ENCODE measurements around the gene MCL1. TPM values are rescaled to one million over a fixed set of nuclear protein-coding genes. Genes with fewer than 3 reads are reported as not detected.

The MCL1 gene
- polyA plus RNA-seq, 2 of the 4 experiments (the other 2 are of a cell fraction), result 80.0 to 202 TPM

DNA sequence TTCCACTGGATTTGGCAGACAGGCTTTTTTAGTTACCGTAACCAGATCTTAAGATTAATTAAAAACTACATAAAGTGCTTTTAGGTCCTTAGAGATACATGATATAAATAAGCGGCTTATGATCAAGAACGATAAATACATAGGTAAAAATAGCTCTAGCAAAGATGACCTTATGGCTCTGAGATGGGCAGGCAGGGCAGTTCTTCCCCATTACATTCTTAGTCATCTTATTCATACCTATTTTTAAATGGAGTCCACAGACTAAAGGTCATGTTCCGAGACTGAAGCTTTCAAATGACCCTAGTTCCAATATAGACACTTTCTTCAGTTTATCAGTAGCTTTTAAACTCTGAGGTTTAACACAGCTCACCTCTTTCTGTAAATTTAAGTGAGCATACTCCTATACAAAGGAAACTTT is 4.3 kb downstream of the MCL1 start:
- TF ChIP-seq MYC (IDR thresholded peaks at IDR 0.05; ENCODE audit: borderline replicate concordance, low read length) (no peak), RARB (CRISPR knock-in tag; IDR thresholded peaks at IDR 0.05) (0 out of 2 replicates have a peak, but pooled peaks have one; percentile 2), KDM5A (IDR thresholded peaks at IDR 0.05) (no peak), JUN (IDR thresholded peaks at IDR 0.05) (peak in 1 of 2 experiments; percentile 6; a peak in 1 of 5 replicates), FOSL2 (IDR thresholded peaks at IDR 0.05) (no peak), FOSL2 (CRISPR knock-in tag; IDR thresholded peaks at IDR 0.05) (peak; percentile 8; the same call in 1 of the 2 replicates), KDM1A (IDR thresholded peaks at IDR 0.05; ENCODE audit: low read depth) (no peak), HOXB13 (CRISPR knock-in tag; IDR thresholded peaks at IDR 0.05; ENCODE audit: low read depth) (no peak), JUNB (IDR thresholded peaks at IDR 0.05) (no peak)
- Histone ChIP-seq H3K9me3 (no peaks in the 10 kb centered on the region), H3K4me2 (peak overlapping the region; percentile 74), H3K27ac (peak overlapping the region; percentile 70 to 98; a peak in 5 of 6 replicates), H3K4me3 (peak overlapping the region; percentile 91), H3K4me1 (peaks cover 63% of the 10 kb centered on the region)
- ATAC-seq (no peak), FAIRE-seq (no peak), DNase-seq (ENCODE audit: low read depth in 1 of 2, low spot score in 1 of 2) (no peak)
- 42% methylated on average over 4 of the region's 4 CpGs for WGBS (ENCODE audit: missing lambda C conversion rate)
- ChIA-PET POLR2A (interaction anchor here (6.3 kb wide), 1 partner anchor 12 kb away, joined by 201 read pairs; no protein-coding TSS in a partner anchor), CTCF (interaction anchor here (0.9 to 7.4 kb wide), 4 partner anchors 11 to 44 kb away, joined by 3 to 140 read pairs (median 5); no protein-coding TSS in a partner anchor)

DNA sequence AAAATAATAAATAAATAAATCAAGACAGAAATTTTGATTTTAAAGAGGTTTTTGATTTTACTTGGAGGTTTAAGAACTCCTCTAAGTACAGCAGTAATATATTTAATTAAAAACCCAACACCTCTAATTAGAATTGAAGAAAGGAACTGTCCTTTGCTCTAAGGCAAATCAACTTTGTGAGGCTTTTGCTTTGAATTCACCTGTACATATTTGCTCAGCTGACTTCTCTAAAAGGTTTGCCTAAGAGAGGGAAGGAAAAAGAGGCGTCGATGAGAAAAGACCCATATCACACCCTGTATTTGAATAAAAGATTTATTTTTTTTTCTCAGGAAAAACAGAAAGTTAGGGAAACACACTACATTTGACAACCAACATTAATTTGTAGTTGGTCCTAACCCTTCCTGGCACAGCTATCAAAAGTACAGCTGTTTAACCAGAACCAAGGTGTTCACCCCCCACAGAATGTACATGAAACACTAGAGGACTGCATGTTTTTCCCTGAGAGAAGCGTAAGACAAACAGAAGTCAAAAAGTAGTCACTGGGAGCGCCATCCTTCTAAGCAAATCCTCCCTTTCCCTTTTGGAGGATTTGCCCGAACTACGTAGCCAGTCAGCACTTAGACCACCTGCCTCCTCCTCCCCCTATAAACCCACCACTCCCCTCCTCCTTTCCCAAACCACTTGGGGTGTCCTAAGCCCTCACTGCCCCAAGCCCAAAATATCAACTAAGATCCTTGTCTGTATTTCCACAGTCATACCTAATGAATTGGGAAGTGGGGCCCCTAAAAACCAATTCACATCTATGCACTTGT is 4.9 kb downstream of the MCL1 start:
- POLR2A ChIA-PET, result interaction anchor here (6.3 kb wide), 1 partner anchor 11 kb away, joined by 201 read pairs; no protein-coding TSS in a partner anchor
- H3K4me3 ChIP-seq, result peak overlapping the region; percentile 91
- H3K9me3 ChIP-seq, result no peaks in the 10 kb centered on the region
- 89% methylated on average over 6 of the region's 6 CpGs for WGBS (ENCODE audit: missing lambda C conversion rate)
- H3K27ac ChIP-seq, result peak overlapping the region; percentile 70 to 98; a peak in 4 of 6 replicates
- no peak for DNase-seq (ENCODE audit: low read depth in 1 of 2, low spot score in 1 of 2)
- no peak for ATAC-seq
- FAIRE-seq, result no peak
- peaks cover 68% of the 10 kb centered on the region for H3K4me1 ChIP-seq
- TF ChIP-seq SREBF2 (IDR thresholded peaks at IDR 0.05), result no peak
- peak; percentile 77; the same call in 1 of the 2 replicates for TF ChIP-seq RARB (CRISPR knock-in tag; IDR thresholded peaks at IDR 0.05)
- no peak for TF ChIP-seq KDM1A (IDR thresholded peaks at IDR 0.05; ENCODE audit: low read depth)
- no peak for TF ChIP-seq JUNB (IDR thresholded peaks at IDR 0.05)
- peak; percentile 91 for TF ChIP-seq HOXA7 (CRISPR knock-in tag; IDR thresholded peaks at IDR 0.05)
- TF ChIP-seq MYC (IDR thresholded peaks at IDR 0.05; ENCODE audit: borderline replicate concordance, low read length), result no peak
- peak; percentile 32; the same call in 1 of the 2 replicates for TF ChIP-seq EHF (CRISPR knock-in tag; IDR thresholded peaks at IDR 0.05)
- peak; percentile 85 for TF ChIP-seq FOSB (CRISPR knock-in tag; IDR thresholded peaks at IDR 0.05)
- peak; percentile 70; the same call in 1 of the 2 replicates for TF ChIP-seq TFCP2L1 (CRISPR knock-in tag; IDR thresholded peaks at IDR 0.05)
- TF ChIP-seq TP53 (CRISPR knock-in tag; IDR thresholded peaks at IDR 0.05), result peak; percentile 80; the same call in 1 of the 2 replicates
- no peak for TF ChIP-seq RFX5 (IDR thresholded peaks at IDR 0.05)
- TF ChIP-seq HDAC2 (IDR thresholded peaks at IDR 0.05), result no peak
- no peak for TF ChIP-seq FOXS1 (CRISPR knock-in tag; IDR thresholded peaks at IDR 0.05)
- TF ChIP-seq EHMT2 (IDR thresholded peaks at IDR 0.05; ENCODE audit: low read depth), result no peak
- TF ChIP-seq JUN (IDR thresholded peaks at IDR 0.05), result 0 out of 5 replicates have a peak, but pooled peaks of 1 of the 2 experiments have one; percentile 20
- no peak for TF ChIP-seq E2F6 (IDR thresholded peaks at IDR 0.05; ENCODE audit: borderline replicate concordance, low read depth)
- TF ChIP-seq GATA3 (IDR thresholded peaks at IDR 0.05; ENCODE audit: borderline replicate concordance), result no peak
- no peak for TF ChIP-seq FOSL2 (IDR thresholded peaks at IDR 0.05)
- no peak for TF ChIP-seq FOSL2 (CRISPR knock-in tag; IDR thresholded peaks at IDR 0.05)
- TF ChIP-seq, protein P1, sequence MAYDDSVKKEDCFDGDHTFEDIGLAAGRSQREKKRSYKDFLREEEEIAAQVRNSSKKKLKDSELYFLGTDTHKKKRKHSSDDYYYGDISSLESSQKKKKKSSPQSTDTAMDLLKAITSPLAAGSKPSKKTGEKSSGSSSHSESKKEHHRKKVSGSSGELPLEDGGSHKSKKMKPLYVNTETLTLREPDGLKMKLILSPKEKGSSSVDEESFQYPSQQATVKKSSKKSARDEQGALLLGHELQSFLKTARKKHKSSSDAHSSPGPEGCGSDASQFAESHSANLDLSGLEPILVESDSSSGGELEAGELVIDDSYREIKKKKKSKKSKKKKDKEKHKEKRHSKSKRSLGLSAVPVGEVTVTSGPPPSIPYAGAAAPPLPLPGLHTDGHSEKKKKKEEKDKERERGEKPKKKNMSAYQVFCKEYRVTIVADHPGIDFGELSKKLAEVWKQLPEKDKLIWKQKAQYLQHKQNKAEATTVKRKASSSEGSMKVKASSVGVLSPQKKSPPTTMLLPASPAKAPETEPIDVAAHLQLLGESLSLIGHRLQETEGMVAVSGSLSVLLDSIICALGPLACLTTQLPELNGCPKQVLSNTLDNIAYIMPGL (CRISPR knock-in tag; IDR thresholded peaks at IDR 0.05; ENCODE audit: borderline replicate concordance), result no peak
- no peak for TF ChIP-seq NPAS2 (CRISPR knock-in tag; IDR thresholded peaks at IDR 0.05; ENCODE audit: borderline replicate concordance)
- no peak for TF ChIP-seq POLR2A (IDR thresholded peaks at IDR 0.05; ENCODE audit: low read length)
- TF ChIP-seq POLR2AphosphoS2 (conservative IDR thresholded peaks at IDR 0.05; ENCODE audit: low read length), result peak; percentile 89; the same call in 1 of the 2 replicates
- TF ChIP-seq CTCF (IDR thresholded peaks at IDR 0.05), result no peak
- TF ChIP-seq NR3C1 (IDR thresholded peaks at IDR 0.05), result no peak
- CTCF ChIA-PET, result interaction anchor here (1.7 to 7.4 kb wide), 5 partner anchors 11 to 56 kb away, joined by 4 to 140 read pairs (median 7); partner anchors contain the start of gene ENSA
- peak overlapping the region; percentile 74 for H3K4me2 ChIP-seq

Data from A549 (cell line).